Tibial artery (tissue), 4 donors: ENCODE measurements around the gene CCDC40.

Source experiments
- DNase-seq, 2 donors: peaks; one replicate each; pipeline ENCODE4 v3.0.0-alpha.2; 2019
- H3K27ac ChIP-seq, 2 donors: fragments of 200-600 bp; sonication (generic) in 1 of 2; 1 replicate in 1 of 2; 2 replicates in 1 of 2; pipeline ENCODE4 v1.5.1; 2018 to 2019; ENCODE audit warnings: mild to moderate bottlenecking in 1 of 2
- H3K27me3 ChIP-seq, 2 donors: fragments of 200-600 bp; sonication (generic) in 1 of 2; one replicate each; pipeline versions ENCODE4 v1.5.1 to v1.6.0; 2016 to 2019
- H3K36me3 ChIP-seq, 3 donors: fragments of 200-600 bp; sonication (generic) in 2 of 3; one replicate each; pipeline ENCODE4 v1.5.1; 2016 to 2019; ENCODE audit warnings: mild to moderate bottlenecking in 2 of 3
- H3K4me1 ChIP-seq, 4 donors: fragments of 200-600 bp; sonication (generic) in 2 of 4; 1 replicate in 3 of 4; 2 replicates in 1 of 4; pipeline ENCODE4 v1.5.1; 2016 to 2019
- H3K4me3 ChIP-seq, 2 donors: fragments of 200-600 bp; sonication (generic) in 1 of 2; 1 replicate in 1 of 2; 2 replicates in 1 of 2; pipeline ENCODE4 v1.5.1; 2018 to 2019; ENCODE audit warnings: mild to moderate bottlenecking in 2 of 2
- H3K9me3 ChIP-seq, 3 donors: fragments of 200-600 bp; sonication (generic) in 1 of 3; one replicate each; pipeline ENCODE4 v1.5.1; 2016 to 2019
- intact Hi-C: fragments of 100-400 bp; cut with DNase I; formaldehyde crosslinking; loops from one replicate; pipeline ENCODE4 v1.15.0; 2023; ENCODE audit warnings: low total_unique reads
- TF ChIP-seq, protein P1 (sequence below), 2 experiments: fragments of 200-600 bp in 1 of 2; fragments of 450-650 bp in 1 of 2; IDR thresholded peaks; one replicate each; pipeline ENCODE4 v1.5.1; 2017 to 2019; ENCODE audit warnings: antibody characterized with exemption in 2 of 2, mild to moderate bottlenecking in 1 of 2, moderate library complexity in 1 of 2

CCDC40 gene

GRCh38 chr17:80053102-80053501 lies 16.7 kb downstream of the CCDC40 start:
- Histone ChIP-seq H3K27ac (no peak overlapping the region), H3K36me3 (peaks cover 0 to 42% (median 5%) of the 10 kb centered on the region in 3 donors), H3K4me1 (no peaks in the 10 kb centered on the region), H3K9me3 (no peaks in the 10 kb centered on the region), H3K27me3 (no peaks in the 10 kb centered on the region), H3K4me3 (no peak overlapping the region)
- TF ChIP-seq, protein P1, sequence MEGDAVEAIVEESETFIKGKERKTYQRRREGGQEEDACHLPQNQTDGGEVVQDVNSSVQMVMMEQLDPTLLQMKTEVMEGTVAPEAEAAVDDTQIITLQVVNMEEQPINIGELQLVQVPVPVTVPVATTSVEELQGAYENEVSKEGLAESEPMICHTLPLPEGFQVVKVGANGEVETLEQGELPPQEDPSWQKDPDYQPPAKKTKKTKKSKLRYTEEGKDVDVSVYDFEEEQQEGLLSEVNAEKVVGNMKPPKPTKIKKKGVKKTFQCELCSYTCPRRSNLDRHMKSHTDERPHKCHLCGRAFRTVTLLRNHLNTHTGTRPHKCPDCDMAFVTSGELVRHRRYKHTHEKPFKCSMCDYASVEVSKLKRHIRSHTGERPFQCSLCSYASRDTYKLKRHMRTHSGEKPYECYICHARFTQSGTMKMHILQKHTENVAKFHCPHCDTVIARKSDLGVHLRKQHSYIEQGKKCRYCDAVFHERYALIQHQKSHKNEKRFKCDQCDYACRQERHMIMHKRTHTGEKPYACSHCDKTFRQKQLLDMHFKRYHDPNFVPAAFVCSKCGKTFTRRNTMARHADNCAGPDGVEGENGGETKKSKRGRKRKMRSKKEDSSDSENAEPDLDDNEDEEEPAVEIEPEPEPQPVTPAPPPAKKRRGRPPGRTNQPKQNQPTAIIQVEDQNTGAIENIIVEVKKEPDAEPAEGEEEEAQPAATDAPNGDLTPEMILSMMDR (IDR thresholded peaks at IDR 0.05): no peak
- intact Hi-C loops: no loop called here
- no peak for DNase-seq

- Histone ChIP-seq H3K4me3 (no peak overlapping the region), H3K36me3 (peaks cover 0 to 31% (median 8%) of the 10 kb centered on the region in 3 donors), H3K27ac (no peak overlapping the region), H3K9me3 (no peaks in the 10 kb centered on the region), H3K27me3 (no peaks in the 10 kb centered on the region), H3K4me1 (no peaks in the 10 kb centered on the region)
- DNase-seq: no peak
- TF ChIP-seq, protein P1 (IDR thresholded peaks at IDR 0.05): no peak
- intact Hi-C loops: no loop called here
These were observed 19.2 kb downstream of the CCDC40 start for GRCh38 chr17:80055597-80055996.

- H3K4me1 ChIP-seq: no peaks in the 10 kb centered on the region
- no peaks in the 10 kb centered on the region for H3K27me3 ChIP-seq
- no peak overlapping the region for H3K27ac ChIP-seq
- TF ChIP-seq, protein P1 (IDR thresholded peaks at IDR 0.05): no peak
- no peak for DNase-seq
- H3K9me3 ChIP-seq: no peaks in the 10 kb centered on the region
- H3K36me3 ChIP-seq: peaks cover 0 to 21% (median 4%) of the 10 kb centered on the region in 3 donors
- intact Hi-C loops: no loop called here
- H3K4me3 ChIP-seq: no peak overlapping the region
These were observed 22.0 kb downstream of the CCDC40 start for GRCh38 chr17:80058311-80058955.

- Histone ChIP-seq H3K27ac (no peak overlapping the region), H3K27me3 (no peaks in the 10 kb centered on the region)
- intact Hi-C loops: no loop called here
These were observed 24.2 kb downstream of the CCDC40 start for GRCh38 chr17:80060644-80061043.

DNA sequence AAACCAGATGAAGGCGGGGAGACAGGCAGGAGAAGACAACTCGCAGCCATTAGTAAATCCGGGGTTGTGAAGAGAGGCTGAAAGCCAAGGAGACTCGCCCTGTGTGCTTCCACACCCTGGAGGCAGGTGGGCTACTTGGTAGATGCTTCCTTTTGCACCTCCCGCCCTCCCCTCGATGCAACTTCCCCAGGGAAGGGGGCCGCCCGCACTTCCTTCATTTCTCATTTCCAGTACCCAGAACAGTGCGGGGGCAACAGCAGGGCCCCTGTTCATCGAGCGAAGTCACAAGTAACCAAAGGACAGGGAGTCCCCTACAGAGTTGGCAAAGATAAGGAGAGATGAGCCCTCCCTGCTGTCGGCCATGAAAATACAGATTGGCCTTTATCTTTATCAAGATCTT lies 25.0 kb downstream of the CCDC40 start:
- TF ChIP-seq, protein P1 (IDR thresholded peaks at IDR 0.05): no peak
- Histone ChIP-seq H3K36me3 (peaks cover 0 to 21% (median 4%) of the 10 kb centered on the region in 3 donors), H3K27me3 (no peaks in the 10 kb centered on the region), H3K4me3 (no peak overlapping the region), H3K4me1 (peaks cover 0 to 5% (median 0%) of the 10 kb centered on the region in 4 donors), H3K9me3 (no peaks in the 10 kb centered on the region), H3K27ac (no peak overlapping the region)
- DNase-seq: no peak
- intact Hi-C loops: no loop called here

More at GRCh38 chr17:80060644-80061043, 24.2 kb downstream of the CCDC40 start:
- Histone ChIP-seq H3K4me1 (peaks cover 0 to 5% (median 0%) of the 10 kb centered on the region in 4 donors), H3K9me3 (no peaks in the 10 kb centered on the region), H3K4me3 (no peak overlapping the region), H3K36me3 (peaks cover 0 to 21% (median 4%) of the 10 kb centered on the region in 3 donors)
- DNase-seq: no peak
- TF ChIP-seq, protein P1 (IDR thresholded peaks at IDR 0.05): no peak
